ENCODE data around the gene ZNF32.

Gene ZNF32

GRCh38 chr10:43648398-43649184, at the start of gene ZNF32:
ZNF32 (minus strand) TSS chr10:43648881; CDS start chr10:43646133, 2,748 bp downstream.
- peak; percentile 73 for DNase-seq (ENCODE audit: low read depth)

- DNase-seq (ENCODE audit: low read depth), result no peak
Measured at GRCh38 chr10:43698156-43698555, 49.5 kb upstream of the ZNF32 start.

- no peak for DNase-seq (ENCODE audit: low read depth)
Measured at GRCh38 chr10:43696909-43697483, 48.3 kb upstream of the ZNF32 start.

- DNase-seq (ENCODE audit: low read depth), result no peak
Measured at GRCh38 chr10:43695730-43696129, 47.0 kb upstream of the ZNF32 start.

- DNase-seq (ENCODE audit: low read depth), result no peak
Measured at GRCh38 chr10:43695321-43695720, 46.6 kb upstream of the ZNF32 start.

GRCh38 chr10:43694526-43694925, 45.8 kb upstream of the ZNF32 start:
- no peak for DNase-seq (ENCODE audit: low read depth)

- no peak for DNase-seq (ENCODE audit: low read depth)
Measured at GRCh38 chr10:43693602-43694001, 44.9 kb upstream of the ZNF32 start.

- no peak for DNase-seq (ENCODE audit: low read depth)
Measured at GRCh38 chr10:43692051-43692825, 43.6 kb upstream of the ZNF32 start.

GRCh38 chr10:43691485-43691884, 42.8 kb upstream of the ZNF32 start:
- no peak for DNase-seq (ENCODE audit: low read depth)

- peak; percentile 73 for DNase-seq (ENCODE audit: low read depth)
Measured at GRCh38 chr10:43689955-43690771, 41.5 kb upstream of the ZNF32 start.

GRCh38 chr10:43689618-43689954, 40.9 kb upstream of the ZNF32 start:
- DNase-seq (ENCODE audit: low read depth), result no peak

GRCh38 chr10:43689007-43689491, 40.4 kb upstream of the ZNF32 start:
- no peak for DNase-seq (ENCODE audit: low read depth)

GRCh38 chr10:43688348-43688892, 39.7 kb upstream of the ZNF32 start:
- no peak for DNase-seq (ENCODE audit: low read depth)

GRCh38 chr10:43687373-43687772, 38.7 kb upstream of the ZNF32 start:
- no peak for DNase-seq (ENCODE audit: low read depth)

- no peak for DNase-seq (ENCODE audit: low read depth)
Measured at GRCh38 chr10:43686414-43686813, 37.7 kb upstream of the ZNF32 start.

- DNase-seq (ENCODE audit: low read depth), result no peak
Measured at GRCh38 chr10:43685744-43686143, 37.1 kb upstream of the ZNF32 start.

- no peak for DNase-seq (ENCODE audit: low read depth)
Measured at GRCh38 chr10:43684292-43684559, 35.5 kb upstream of the ZNF32 start.

- no peak for DNase-seq (ENCODE audit: low read depth)
Measured at GRCh38 chr10:43683451-43684291, 35.0 kb upstream of the ZNF32 start.

GRCh38 chr10:43682956-43683355, 34.3 kb upstream of the ZNF32 start:
- no peak for DNase-seq (ENCODE audit: low read depth)

GRCh38 chr10:43681721-43682120, 33.0 kb upstream of the ZNF32 start:
- no peak for DNase-seq (ENCODE audit: low read depth)

- DNase-seq (ENCODE audit: low read depth), result no peak
Measured at GRCh38 chr10:43681220-43681619, 32.5 kb upstream of the ZNF32 start.

Data from stimulated activated CD4-positive, alpha-beta T cell treated with anti-CD3 and anti-CD28 coated beads, Interleukin-2, amount 100 ng/mL, for 4 hours (primary cell).